ENCODE measurements around the gene RTN4RL1. TPM values are rescaled to one million over a fixed set of nuclear protein-coding genes. Genes with fewer than 3 reads are reported as not detected.
A peak's percentile ranks its signal among the peaks of the same experiment; 100 is the strongest.

The RTN4RL1 gene
- total and polyA plus RNA-seq, 2 of the 13 experiments (the other 11 are each of a cell fraction or from before 2014, with no cell fraction given), result 0.01 TPM; not detected in 1

DNA sequence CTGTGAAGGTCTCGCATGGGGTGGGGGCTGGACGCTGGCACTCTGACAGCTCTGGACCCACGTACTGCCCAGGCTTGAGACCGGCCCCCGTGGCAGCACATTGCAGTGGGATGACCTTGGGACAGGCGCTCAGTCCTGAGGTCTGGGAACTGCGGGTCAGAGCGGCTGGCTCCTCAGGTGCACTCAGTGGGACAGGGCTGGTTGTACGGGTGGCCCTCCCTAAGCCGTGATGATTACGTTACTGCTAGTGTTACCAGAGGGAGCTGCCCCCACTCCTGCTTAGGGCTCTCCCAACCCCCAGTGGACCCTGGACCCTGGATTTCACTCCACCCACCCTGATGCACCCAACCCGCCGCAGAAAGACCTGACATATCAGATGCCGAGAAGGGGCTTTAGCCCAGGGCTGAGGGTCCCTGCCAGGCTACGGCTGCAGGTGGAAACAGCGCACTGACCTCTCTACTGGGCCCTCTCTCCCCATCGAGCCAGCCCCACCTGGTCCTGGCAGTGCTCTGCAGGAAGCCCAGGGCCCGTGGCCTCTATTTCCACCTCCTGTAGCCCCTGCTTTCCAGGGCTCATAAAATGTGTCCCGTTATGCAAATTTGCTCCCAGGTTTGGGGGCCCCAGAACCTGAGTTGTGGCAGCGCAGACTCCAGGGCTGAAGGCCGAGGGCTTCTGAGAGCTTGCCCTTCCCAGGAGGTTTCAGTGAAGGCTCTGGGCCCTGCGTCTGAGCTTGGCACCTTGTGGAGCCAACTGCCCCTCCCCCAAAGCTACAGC, 77.2 kb downstream of the RTN4RL1 start (continued):
- TF ChIP-seq, protein P1, sequence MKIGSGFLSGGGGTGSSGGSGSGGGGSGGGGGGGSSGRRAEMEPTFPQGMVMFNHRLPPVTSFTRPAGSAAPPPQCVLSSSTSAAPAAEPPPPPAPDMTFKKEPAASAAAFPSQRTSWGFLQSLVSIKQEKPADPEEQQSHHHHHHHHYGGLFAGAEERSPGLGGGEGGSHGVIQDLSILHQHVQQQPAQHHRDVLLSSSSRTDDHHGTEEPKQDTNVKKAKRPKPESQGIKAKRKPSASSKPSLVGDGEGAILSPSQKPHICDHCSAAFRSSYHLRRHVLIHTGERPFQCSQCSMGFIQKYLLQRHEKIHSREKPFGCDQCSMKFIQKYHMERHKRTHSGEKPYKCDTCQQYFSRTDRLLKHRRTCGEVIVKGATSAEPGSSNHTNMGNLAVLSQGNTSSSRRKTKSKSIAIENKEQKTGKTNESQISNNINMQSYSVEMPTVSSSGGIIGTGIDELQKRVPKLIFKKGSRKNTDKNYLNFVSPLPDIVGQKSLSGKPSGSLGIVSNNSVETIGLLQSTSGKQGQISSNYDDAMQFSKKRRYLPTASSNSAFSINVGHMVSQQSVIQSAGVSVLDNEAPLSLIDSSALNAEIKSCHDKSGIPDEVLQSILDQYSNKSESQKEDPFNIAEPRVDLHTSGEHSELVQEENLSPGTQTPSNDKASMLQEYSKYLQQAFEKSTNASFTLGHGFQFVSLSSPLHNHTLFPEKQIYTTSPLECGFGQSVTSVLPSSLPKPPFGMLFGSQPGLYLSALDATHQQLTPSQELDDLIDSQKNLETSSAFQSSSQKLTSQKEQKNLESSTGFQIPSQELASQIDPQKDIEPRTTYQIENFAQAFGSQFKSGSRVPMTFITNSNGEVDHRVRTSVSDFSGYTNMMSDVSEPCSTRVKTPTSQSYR (CRISPR knock-in tag; IDR thresholded peaks at IDR 0.05; ENCODE audit: borderline replicate concordance), result peak; percentile 84
- TF ChIP-seq MTF2 (CRISPR knock-in tag; IDR thresholded peaks at IDR 0.05; ENCODE audit: borderline replicate concordance), result 0 out of 2 replicates have a peak, but pooled peaks have one; percentile 32
- TF ChIP-seq, protein P2, sequence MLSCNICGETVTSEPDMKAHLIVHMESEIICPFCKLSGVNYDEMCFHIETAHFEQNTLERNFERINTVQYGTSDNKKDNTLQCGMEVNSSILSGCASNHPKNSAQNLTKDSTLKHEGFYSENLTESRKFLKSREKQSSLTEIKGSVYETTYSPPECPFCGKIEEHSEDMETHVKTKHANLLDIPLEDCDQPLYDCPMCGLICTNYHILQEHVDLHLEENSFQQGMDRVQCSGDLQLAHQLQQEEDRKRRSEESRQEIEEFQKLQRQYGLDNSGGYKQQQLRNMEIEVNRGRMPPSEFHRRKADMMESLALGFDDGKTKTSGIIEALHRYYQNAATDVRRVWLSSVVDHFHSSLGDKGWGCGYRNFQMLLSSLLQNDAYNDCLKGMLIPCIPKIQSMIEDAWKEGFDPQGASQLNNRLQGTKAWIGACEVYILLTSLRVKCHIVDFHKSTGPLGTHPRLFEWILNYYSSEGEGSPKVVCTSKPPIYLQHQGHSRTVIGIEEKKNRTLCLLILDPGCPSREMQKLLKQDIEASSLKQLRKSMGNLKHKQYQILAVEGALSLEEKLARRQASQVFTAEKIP (CRISPR knock-in tag; IDR thresholded peaks at IDR 0.05; ENCODE audit: borderline replicate concordance), result no peak
- TF ChIP-seq HNRNPL (IDR thresholded peaks at IDR 0.05; ENCODE audit: low read depth, low read length), result 0 out of 2 replicates have a peak, but pooled peaks have one; percentile 33
- TF ChIP-seq HHEX (CRISPR knock-in tag; IDR thresholded peaks at IDR 0.05), result no peak
- TF ChIP-seq, protein P3, sequence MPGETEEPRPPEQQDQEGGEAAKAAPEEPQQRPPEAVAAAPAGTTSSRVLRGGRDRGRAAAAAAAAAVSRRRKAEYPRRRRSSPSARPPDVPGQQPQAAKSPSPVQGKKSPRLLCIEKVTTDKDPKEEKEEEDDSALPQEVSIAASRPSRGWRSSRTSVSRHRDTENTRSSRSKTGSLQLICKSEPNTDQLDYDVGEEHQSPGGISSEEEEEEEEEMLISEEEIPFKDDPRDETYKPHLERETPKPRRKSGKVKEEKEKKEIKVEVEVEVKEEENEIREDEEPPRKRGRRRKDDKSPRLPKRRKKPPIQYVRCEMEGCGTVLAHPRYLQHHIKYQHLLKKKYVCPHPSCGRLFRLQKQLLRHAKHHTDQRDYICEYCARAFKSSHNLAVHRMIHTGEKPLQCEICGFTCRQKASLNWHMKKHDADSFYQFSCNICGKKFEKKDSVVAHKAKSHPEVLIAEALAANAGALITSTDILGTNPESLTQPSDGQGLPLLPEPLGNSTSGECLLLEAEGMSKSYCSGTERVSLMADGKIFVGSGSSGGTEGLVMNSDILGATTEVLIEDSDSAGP (CRISPR knock-in tag; IDR thresholded peaks at IDR 0.05; ENCODE audit: borderline replicate concordance), result peak; percentile 17

Measured in HepG2 (cell line).